ENCODE measurements around the gene BICDL2. TPM values are rescaled to one million over a fixed set of nuclear protein-coding genes. Genes with fewer than 3 reads are reported as not detected.

BICDL2 gene
- total and polyA plus RNA-seq, 9 of the 15 experiments (the other 6 are each of a cell fraction or from before 2014, with no cell fraction given): 0.09 to 0.28 (median 0.09) TPM; not detected in 6

- TF ChIP-seq GATAD2A (IDR thresholded peaks at IDR 0.05): 0 out of 2 replicates have a peak, but pooled peaks have one; percentile 59
- peak; percentile 47 to 48; a peak in 2 of 4 replicates for TF ChIP-seq FOXK2 (conservative IDR thresholded peaks at IDR 0.05 in 1 of 2, IDR thresholded peaks at IDR 0.05 in 1 of 2; ENCODE audit: low read depth in 2 of 2)
- TF ChIP-seq, protein P1, sequence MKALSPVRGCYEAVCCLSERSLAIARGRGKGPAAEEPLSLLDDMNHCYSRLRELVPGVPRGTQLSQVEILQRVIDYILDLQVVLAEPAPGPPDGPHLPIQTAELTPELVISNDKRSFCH (CRISPR knock-in tag; IDR thresholded peaks at IDR 0.05): no peak
- TF ChIP-seq, protein P1 (tag; IDR thresholded peaks at IDR 0.05): 0 out of 2 replicates have a peak, but pooled peaks have one; percentile 45
- peak; percentile 8; the same call in 1 of the 2 replicates for TF ChIP-seq ETV5 (CRISPR knock-in tag; IDR thresholded peaks at IDR 0.05; ENCODE audit: low read depth)
- no peak for TF ChIP-seq ZNF436 (CRISPR knock-in tag; IDR thresholded peaks at IDR 0.05)
- peak; percentile 5; the same call in 1 of the 2 replicates for TF ChIP-seq CXXC5 (CRISPR knock-in tag; IDR thresholded peaks at IDR 0.05)
- no peak for TF ChIP-seq ZNF398 (CRISPR knock-in tag; IDR thresholded peaks at IDR 0.05)
Measured at GRCh38 chr16:2981899-2982250, 54.9 kb downstream of the BICDL2 start (continued).

All from K562 (cell line).